ENCODE data around the gene C6orf141. TPM values are rescaled to one million over a fixed set of nuclear protein-coding genes. Genes with fewer than 3 reads are reported as not detected.

The C6orf141 gene
- total and polyA plus RNA-seq, 2 of the 13 experiments (the other 11 are each of a cell fraction or from before 2014, with no cell fraction given), result 0.07 TPM; not detected in 1

- 0 out of 2 replicates have a peak, but pooled peaks have one; percentile 34 for TF ChIP-seq ZNF367 (CRISPR knock-in tag; IDR thresholded peaks at IDR 0.05; ENCODE audit: borderline replicate concordance)
- TF ChIP-seq PHF21A (CRISPR knock-in tag; IDR thresholded peaks at IDR 0.05), result peak; percentile 86
- peak; percentile 94 for TF ChIP-seq ZNF580 (CRISPR knock-in tag; IDR thresholded peaks at IDR 0.05; ENCODE audit: borderline replicate concordance, low read depth)
- TF ChIP-seq ZSCAN5A (CRISPR knock-in tag; IDR thresholded peaks at IDR 0.05; ENCODE audit: borderline replicate concordance), result peak; percentile 67; the same call in 1 of the 2 replicates
- TF ChIP-seq NONO (IDR thresholded peaks at IDR 0.05), result no peak
- peak; percentile 88 for TF ChIP-seq NONO (CRISPR knock-in tag; conservative IDR thresholded peaks at IDR 0.05)
- TF ChIP-seq BRD4 (CRISPR knock-in tag; IDR thresholded peaks at IDR 0.05), result peak; percentile 66
- no peak; the same call in 1 of the 2 replicates for TF ChIP-seq ZNF772 (CRISPR knock-in tag; IDR thresholded peaks at IDR 0.05)
- no peak for TF ChIP-seq TCF12 (IDR thresholded peaks at IDR 0.05)
- peak; percentile 74; the same call in 1 of the 2 replicates for TF ChIP-seq TCF12 (CRISPR knock-in tag; IDR thresholded peaks at IDR 0.05)
- TF ChIP-seq DMTF1 (CRISPR knock-in tag; IDR thresholded peaks at IDR 0.05), result no peak
- TF ChIP-seq KDM3A (CRISPR knock-in tag; IDR thresholded peaks at IDR 0.05; ENCODE audit: low read depth), result no peak; the same call in 1 of the 2 replicates
- TF ChIP-seq BORCS8-MEF2B (CRISPR knock-in tag; IDR thresholded peaks at IDR 0.05), result 0 out of 2 replicates have a peak, but pooled peaks have one; percentile 39
- peak; percentile 66; the same call in 1 of the 2 replicates for TF ChIP-seq ZNF317 (CRISPR knock-in tag; IDR thresholded peaks at IDR 0.05)
- no peak for TF ChIP-seq THAP9 (CRISPR knock-in tag; IDR thresholded peaks at IDR 0.05; ENCODE audit: borderline replicate concordance)
- no peak for TF ChIP-seq NR0B2 (CRISPR knock-in tag; IDR thresholded peaks at IDR 0.05)
- no peak for TF ChIP-seq STAG1 (CRISPR knock-in tag; IDR thresholded peaks at IDR 0.05)
- TF ChIP-seq ZNF740 (CRISPR knock-in tag; IDR thresholded peaks at IDR 0.05), result 0 out of 2 replicates have a peak, but pooled peaks have one; percentile 9
- TF ChIP-seq ZSCAN9 (CRISPR knock-in tag; IDR thresholded peaks at IDR 0.05; ENCODE audit: borderline replicate concordance), result peak; percentile 90
- peak; percentile 89 for TF ChIP-seq BRCA1 (CRISPR knock-in tag; IDR thresholded peaks at IDR 0.05)
- peak; percentile 78; the same call in 1 of the 2 replicates for TF ChIP-seq ZNF878 (CRISPR knock-in tag; IDR thresholded peaks at IDR 0.05)
- no peak for TF ChIP-seq NFATC3 (CRISPR knock-in tag; IDR thresholded peaks at IDR 0.05)
These were observed 27.5 kb upstream of the C6orf141 start (continued) for GRCh38 chr6:49522710-49523593.

Data from HepG2 (cell line).